GM12865 (cell line): ENCODE measurements around the gene TRIM6.
"Not testable (repeated sequence)": the region's sequence is repeated elsewhere in the genome, so short reads cannot be mapped to it uniquely, and the experiment has no call there.

Source experiments
- DNase-seq: peaks from one replicate; pipeline ENCODE4 v3.0.0; 2010; ENCODE audit warnings: low read depth
- H3K4me3 ChIP-seq: 2 replicates; pipeline ENCODE4 v1.5.1; 2011; ENCODE audit warnings: mild to moderate bottlenecking, low read depth, low read length, control low read depth
- TF ChIP-seq, protein P1 (sequence below): IDR thresholded peaks from 2 replicates; pipeline ENCODE4 v1.5.1; 2011; ENCODE audit warnings: low read length, control low read depth, low read depth, inconsistent platforms; ENCODE audit not compliant: insufficient read depth; ENCODE audit errors: missing control alignments

The TRIM6 gene

DNA sequence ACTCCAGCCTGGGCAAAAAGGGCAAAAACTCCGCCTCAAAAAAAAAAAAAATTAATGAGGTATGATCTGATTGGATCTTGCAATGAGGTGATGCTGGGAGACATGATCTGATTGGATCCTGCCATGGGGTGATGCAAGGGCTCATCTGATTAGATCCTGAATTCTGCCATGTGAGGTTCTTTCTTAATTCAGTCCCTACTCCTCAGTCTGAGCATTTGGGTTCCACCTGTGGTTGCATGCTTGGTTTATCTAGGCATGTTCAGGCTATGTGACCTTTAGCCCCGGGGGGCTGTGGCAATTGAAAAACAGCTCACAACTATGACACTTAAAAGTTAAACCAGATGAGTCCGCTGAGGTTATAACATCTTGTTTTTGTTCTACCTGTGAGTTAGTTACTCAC is 4.8 kb upstream of the TRIM6 start:
- TF ChIP-seq, protein P1, sequence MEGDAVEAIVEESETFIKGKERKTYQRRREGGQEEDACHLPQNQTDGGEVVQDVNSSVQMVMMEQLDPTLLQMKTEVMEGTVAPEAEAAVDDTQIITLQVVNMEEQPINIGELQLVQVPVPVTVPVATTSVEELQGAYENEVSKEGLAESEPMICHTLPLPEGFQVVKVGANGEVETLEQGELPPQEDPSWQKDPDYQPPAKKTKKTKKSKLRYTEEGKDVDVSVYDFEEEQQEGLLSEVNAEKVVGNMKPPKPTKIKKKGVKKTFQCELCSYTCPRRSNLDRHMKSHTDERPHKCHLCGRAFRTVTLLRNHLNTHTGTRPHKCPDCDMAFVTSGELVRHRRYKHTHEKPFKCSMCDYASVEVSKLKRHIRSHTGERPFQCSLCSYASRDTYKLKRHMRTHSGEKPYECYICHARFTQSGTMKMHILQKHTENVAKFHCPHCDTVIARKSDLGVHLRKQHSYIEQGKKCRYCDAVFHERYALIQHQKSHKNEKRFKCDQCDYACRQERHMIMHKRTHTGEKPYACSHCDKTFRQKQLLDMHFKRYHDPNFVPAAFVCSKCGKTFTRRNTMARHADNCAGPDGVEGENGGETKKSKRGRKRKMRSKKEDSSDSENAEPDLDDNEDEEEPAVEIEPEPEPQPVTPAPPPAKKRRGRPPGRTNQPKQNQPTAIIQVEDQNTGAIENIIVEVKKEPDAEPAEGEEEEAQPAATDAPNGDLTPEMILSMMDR: no peak
- H3K4me3 ChIP-seq: no peak overlapping the region
- DNase-seq: no peak

DNA sequence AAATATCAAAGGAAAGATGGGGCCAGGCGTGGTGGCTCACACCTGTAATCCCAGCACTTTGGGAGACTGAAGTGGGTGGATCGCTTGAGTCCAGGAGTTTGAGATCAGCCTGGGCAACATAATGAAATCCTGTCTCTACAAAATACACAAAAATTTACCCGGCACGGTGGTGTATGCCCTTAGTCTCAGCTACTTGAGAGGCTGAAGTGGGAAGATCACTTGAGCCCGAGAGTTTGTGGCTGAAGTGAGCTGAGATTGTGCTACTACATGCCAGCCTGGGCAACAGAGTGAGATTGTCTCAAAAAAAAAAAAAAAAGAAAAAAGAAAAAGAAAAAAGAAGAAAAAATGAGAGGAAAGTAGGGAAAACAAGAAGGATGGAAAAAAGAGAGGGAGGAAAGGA is 3.8 kb upstream of the TRIM6 start:
- DNase-seq: no peak
- H3K4me3 ChIP-seq: no peak overlapping the region
- TF ChIP-seq, protein P1: no peak

DNA sequence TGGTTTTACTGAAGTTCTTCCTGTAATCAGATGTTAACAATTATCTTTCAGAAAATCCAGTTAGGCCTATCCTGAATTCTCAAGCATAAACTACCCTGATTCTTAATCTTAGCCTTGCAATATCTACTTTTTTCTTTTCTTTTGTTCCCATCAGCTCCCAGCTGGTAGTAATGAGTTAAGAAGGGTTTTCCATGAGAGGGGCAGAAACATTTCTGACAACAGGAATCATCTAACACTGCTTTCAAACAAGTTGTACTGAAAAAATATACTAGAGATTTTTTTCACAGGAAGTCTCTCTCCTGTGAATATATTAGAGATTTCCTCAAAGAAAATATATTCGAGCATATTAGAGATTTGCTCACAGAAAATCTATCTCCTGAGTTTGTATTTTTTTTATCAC is 3.3 kb upstream of the TRIM6 start:
- TF ChIP-seq, protein P1: no peak
- no peak for DNase-seq
- no peak overlapping the region for H3K4me3 ChIP-seq

DNA sequence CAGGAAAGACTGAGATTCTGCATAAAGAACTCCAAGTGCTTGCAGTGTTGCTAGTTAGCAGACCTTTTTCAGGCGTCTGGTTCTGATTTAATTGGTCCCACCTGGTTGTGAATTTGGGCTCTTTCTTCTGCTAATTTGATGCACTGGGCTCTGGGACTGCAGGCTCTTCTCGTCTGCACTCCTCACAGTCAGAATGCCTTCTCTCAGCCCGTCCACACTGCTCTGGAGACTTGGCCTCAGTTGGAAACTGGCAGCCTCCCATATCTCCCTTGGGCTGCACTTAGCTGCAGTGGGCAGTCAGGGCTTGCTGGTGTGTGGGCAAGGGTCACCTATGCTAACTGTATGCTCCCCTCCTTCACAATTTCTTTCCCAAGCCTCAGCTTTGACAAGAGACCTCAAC is 1.5 kb downstream of the TRIM6 start:
- TF ChIP-seq, protein P1: no peak
- no peak for DNase-seq
- no peak overlapping the region for H3K4me3 ChIP-seq

DNA sequence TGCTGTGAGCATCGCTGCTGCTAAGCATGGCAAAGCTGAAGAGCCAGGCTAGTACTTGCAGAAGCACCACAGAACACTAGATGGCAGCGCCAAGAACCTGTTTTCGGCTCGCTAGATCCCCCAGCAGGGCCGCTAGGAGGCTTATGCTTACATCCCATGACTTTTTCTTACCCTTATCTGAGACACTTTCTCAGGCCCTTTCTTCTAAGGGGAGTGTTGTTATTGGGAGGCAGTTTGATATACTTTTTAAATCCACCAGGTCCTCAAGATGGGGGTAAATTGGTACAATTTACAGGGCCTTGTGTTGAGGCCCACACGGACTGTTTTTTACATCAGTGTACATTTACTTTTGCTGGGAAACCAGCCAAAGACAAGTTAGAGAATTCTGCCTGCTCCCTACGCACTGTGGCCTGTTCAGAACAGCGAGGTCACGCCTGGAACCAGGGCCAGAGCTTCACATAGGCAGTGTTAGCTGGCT is 4.0 kb downstream of the TRIM6 start:
- no peak overlapping the region for H3K4me3 ChIP-seq
- TF ChIP-seq, protein P1: peak; percentile 89
- peak; percentile 91 for DNase-seq

DNA sequence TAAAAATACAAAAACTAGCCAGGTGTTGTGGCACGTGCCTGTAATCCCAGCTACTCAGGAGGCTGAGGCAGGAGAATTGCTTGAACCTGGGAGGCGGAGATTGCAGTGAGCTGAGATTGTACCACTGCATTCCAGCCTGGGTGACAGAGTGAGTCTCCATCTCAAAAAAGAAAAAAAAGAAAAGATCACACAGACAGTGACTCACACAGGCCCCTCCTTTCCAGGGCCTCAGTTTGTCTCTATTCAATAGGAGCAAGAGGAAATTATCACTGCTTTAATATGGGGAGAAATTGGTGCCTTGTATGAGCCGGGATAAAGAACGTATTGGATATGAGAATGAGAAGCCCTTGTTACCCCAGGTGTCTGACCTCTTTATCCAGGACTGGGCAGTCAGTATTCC is 6.4 kb downstream of the TRIM6 start:
- not testable (repeated sequence) for H3K4me3 ChIP-seq, DNase-seq

DNA sequence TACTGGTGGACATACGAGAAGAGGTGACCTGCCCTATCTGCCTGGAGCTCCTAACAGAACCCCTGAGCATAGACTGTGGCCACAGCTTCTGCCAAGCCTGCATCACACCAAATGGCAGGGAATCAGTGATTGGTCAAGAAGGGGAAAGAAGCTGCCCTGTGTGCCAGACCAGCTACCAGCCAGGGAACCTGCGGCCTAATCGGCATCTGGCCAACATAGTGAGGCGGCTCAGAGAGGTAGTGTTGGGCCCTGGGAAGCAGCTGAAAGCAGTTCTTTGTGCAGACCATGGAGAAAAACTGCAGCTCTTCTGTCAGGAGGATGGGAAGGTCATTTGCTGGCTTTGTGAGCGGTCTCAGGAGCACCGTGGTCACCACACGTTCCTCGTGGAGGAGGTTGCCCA is 6.9 kb downstream of the TRIM6 start:
- H3K4me3 ChIP-seq: no peak overlapping the region
- TF ChIP-seq, protein P1: no peak

More for the DNA sequence above, 6.9 kb downstream of the TRIM6 start:
- no peak for DNase-seq
